Upper lobe of left lung (tissue), 6 donors: ENCODE data around the gene PSMC1. TPM values are rescaled to one million over a fixed set of nuclear protein-coding genes. Genes with fewer than 3 reads are reported as not detected.

Experiments
- ATAC-seq, 2 donors: fragments of 200-7000 bp; cut with Tn5 transposase; one replicate each; pipeline ENCODE4 v1.9.1; 2022; ENCODE audit warnings: mild to moderate bottlenecking in 2 of 2, moderate library complexity in 2 of 2; ENCODE audit not compliant: low FRiP score in 2 of 2
- DNase-seq, 2 donors: peaks; one replicate each; pipeline ENCODE4 v3.0.0-alpha.2; 2019 to 2020
- H3K27ac ChIP-seq, 4 donors: fragments of 200-600 bp; sonication (generic); one replicate each; pipeline ENCODE4 v1.5.1; 2016 to 2019
- H3K27me3 ChIP-seq, 4 donors: fragments of 200-600 bp; sonication (generic); one replicate each; pipeline ENCODE4 v1.5.1; 2017 to 2019
- H3K36me3 ChIP-seq, 4 donors: fragments of 200-600 bp; sonication (generic); one replicate each; pipeline ENCODE4 v1.5.1; 2016 to 2019
- H3K4me1 ChIP-seq, 4 donors: fragments of 200-600 bp; sonication (generic); one replicate each; pipeline ENCODE4 v1.5.1; 2018 to 2019
- H3K4me3 ChIP-seq, 4 donors: fragments of 200-600 bp; sonication (generic); one replicate each; pipeline ENCODE4 v1.5.1; 2017 to 2019; ENCODE audit warnings: mild to moderate bottlenecking in 2 of 4, moderate library complexity in 1 of 4
- H3K9me3 ChIP-seq, 4 donors: fragments of 200-600 bp; sonication (generic); one replicate each; pipeline ENCODE4 v1.5.1; 2018 to 2019
- EP300 ChIP-seq, 4 donors: sonication (generic); formaldehyde crosslinking; IDR thresholded peaks; one replicate each; pipeline ENCODE4 v1.5.1; 2017; ENCODE audit warnings: antibody characterized with exemption in 4 of 4, control low read depth in 2 of 4
- POLR2A ChIP-seq, 4 donors: fragments of 450-650 bp; IDR thresholded peaks; one replicate each; pipeline ENCODE4 v1.5.1; 2016 to 2017; ENCODE audit warnings: antibody characterized with exemption in 4 of 4, mild to moderate bottlenecking in 2 of 4
- POLR2AphosphoS5 ChIP-seq, 2 donors: sonication (generic); formaldehyde crosslinking; IDR thresholded peaks; one replicate each; pipeline ENCODE4 v1.5.1; 2017; ENCODE audit warnings: antibody characterized with exemption in 2 of 2
- WGBS, 2 donors: methylation state at CpG; one replicate each; pipeline ENCODE4 v1.1.5; 2017 to 2018; 5-methylcytosine and 5-hydroxymethylcytosine counted together
- total RNA-seq, 6 donors: library from RNA; depleted of rRNA in 4 of 6; stranded (reverse); fragments of >200 nt in 4 of 6; gene quantifications; one replicate each; pipeline versions ENCODE4 v1.1.0 to v1.2.1, GENCODE V29; 2016 to 2021
- TF ChIP-seq, protein P1 (sequence below), 6 experiments: fragments of 450-650 bp in 4 of 6; fragments of 200-600 bp in 2 of 6; sonication (generic) in 2 of 6; IDR thresholded peaks; one replicate each; pipeline ENCODE4 v1.5.1; 2016 to 2019; ENCODE audit warnings: antibody characterized with exemption in 6 of 6
- donor health status: DM: no; HTN: no; CAD: no; lungs with moderate emphysema.
- donor health status: DM: no; HTN: yes; CAD: no; lungs with severe emphysema.

The PSMC1 gene
- total RNA-seq, 6 donors from 2014 or later = 29.3 to 101 (median 72.7) TPM

DNA sequence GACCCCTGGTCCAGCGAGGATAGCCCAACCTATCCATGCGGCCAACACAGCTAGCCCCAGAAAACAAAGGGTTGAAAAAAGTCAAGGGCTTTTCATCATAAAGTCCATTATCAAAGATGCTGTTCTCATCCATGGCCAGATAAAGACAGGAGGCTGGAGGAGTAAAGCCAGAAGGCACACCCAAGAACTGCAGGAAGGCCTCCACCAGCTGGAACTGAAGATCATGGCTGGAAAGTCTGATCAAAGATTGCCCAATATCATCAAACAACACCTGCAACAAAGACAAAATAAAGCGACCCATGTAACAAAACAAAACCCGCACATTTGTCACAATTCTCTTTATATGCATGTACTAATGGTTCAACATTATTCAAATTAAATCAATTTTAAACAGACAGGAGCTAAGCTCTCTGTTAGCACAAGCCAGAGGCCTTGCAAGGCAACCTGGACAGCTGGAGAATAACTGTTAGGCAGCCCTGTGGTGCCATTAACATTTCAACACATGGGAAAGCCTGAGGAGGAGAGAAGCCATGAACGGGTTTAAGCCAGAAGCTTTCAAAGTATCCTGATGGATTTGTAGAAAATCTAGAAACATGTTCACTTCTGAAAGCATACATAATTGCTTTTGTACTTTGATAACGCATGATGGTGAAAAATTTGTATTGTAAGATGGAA is 34.1 kb downstream of the PSMC1 start:
- Histone ChIP-seq H3K36me3 (peaks cover 23 to 85% (median 49%) of the 10 kb centered on the region in 4 donors), H3K27me3 (no peaks in the 10 kb centered on the region), H3K27ac (no peak overlapping the region), H3K9me3 (no peaks in the 10 kb centered on the region), H3K4me1 (peaks cover 0 to 8% (median 3%) of the 10 kb centered on the region in 4 donors), H3K4me3 (no peak overlapping the region)
- no peak for ATAC-seq
- 91 to 95% methylated on average over 6 of the region's 6 CpGs for WGBS, 2 donors
- no peak for DNase-seq
- no peak for TF ChIP-seq POLR2A (IDR thresholded peaks at IDR 0.05)
- no peak for TF ChIP-seq EP300 (IDR thresholded peaks at IDR 0.05)
- no peak for TF ChIP-seq POLR2AphosphoS5 (IDR thresholded peaks at IDR 0.05)
- TF ChIP-seq, protein P1, sequence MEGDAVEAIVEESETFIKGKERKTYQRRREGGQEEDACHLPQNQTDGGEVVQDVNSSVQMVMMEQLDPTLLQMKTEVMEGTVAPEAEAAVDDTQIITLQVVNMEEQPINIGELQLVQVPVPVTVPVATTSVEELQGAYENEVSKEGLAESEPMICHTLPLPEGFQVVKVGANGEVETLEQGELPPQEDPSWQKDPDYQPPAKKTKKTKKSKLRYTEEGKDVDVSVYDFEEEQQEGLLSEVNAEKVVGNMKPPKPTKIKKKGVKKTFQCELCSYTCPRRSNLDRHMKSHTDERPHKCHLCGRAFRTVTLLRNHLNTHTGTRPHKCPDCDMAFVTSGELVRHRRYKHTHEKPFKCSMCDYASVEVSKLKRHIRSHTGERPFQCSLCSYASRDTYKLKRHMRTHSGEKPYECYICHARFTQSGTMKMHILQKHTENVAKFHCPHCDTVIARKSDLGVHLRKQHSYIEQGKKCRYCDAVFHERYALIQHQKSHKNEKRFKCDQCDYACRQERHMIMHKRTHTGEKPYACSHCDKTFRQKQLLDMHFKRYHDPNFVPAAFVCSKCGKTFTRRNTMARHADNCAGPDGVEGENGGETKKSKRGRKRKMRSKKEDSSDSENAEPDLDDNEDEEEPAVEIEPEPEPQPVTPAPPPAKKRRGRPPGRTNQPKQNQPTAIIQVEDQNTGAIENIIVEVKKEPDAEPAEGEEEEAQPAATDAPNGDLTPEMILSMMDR (IDR thresholded peaks at IDR 0.05) = no peak

DNA sequence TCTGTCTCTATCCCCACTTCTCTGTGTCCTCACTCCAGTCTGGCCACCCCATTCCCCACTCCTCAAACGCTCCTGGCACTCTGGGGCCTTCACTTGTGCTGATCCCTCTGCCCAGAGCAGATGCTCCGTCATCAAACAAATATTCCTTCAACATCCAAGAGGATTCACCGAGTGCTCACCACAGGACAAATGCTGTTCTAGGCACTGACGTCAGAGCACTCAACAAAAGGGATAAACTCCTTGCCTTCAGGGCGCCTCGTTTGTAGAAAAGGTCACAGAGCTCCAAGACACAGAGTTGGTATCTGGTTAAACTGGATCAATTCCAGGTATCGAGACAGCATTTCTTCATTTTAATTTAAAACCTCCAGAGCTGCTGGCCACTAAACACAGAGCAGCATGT is 35.3 kb downstream of the PSMC1 start:
- Histone ChIP-seq H3K27me3 (no peaks in the 10 kb centered on the region), H3K9me3 (no peaks in the 10 kb centered on the region), H3K4me1 (peaks cover 0 to 8% (median 3%) of the 10 kb centered on the region in 4 donors), H3K36me3 (peaks cover 16 to 86% (median 47%) of the 10 kb centered on the region in 4 donors), H3K27ac (no peak overlapping the region), H3K4me3 (no peak overlapping the region)
- no peak for DNase-seq
- ATAC-seq = no peak
- 91 to 95% methylated on average over 7 of the region's 7 CpGs for WGBS, 2 donors
- TF ChIP-seq POLR2AphosphoS5 (IDR thresholded peaks at IDR 0.05) (no peak), POLR2A (IDR thresholded peaks at IDR 0.05) (no peak), EP300 (IDR thresholded peaks at IDR 0.05) (no peak)
- TF ChIP-seq, protein P1 (IDR thresholded peaks at IDR 0.05) = no peak

DNA sequence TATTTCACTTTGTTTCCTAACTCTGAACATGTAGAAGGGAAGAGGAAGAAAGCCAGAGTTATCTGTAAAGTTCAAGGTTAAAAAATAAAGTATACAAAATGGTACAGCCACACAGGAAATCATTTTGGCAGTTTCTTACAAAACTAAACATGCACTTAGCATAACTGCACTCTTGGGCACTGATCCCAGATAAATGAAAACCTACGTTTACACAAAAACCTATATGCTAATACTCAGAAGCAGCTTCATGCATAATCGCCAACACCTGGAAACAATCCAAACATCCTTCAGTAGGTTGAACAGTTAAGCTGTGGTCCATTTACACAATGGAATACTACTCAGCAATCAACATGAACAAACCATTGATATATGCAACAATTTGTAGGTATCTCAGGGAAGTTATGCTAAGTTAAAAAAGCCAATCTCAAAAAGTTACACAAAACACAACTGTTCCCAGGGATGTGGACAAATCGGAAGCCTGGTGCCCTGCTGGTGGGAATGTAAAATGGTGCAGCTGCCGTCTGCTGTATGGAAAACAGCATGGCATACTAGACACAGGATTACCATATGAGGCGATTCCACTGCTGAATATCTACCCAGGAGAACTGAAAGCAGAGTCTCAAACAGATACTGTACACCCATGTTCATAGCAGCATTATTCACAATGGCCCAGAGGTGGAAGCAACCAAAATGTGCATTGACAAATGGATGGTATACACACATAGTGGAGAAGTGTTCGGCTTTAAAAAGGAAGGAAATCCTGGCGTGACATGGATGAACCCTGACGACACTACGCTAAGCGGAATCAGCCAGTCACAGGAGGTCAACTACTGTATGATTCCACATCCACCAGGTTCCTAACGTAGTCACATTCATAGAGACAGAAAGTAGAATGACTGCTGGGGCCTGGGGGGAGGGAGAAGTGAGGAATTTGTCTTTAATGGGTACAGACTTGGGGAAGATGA is 37.7 kb downstream of the PSMC1 start:
- 85 to 86% methylated on average over 11 of the region's 11 CpGs for WGBS, 2 donors
- ATAC-seq (no peak), DNase-seq (no peak)
- Histone ChIP-seq H3K27me3 (no peaks in the 10 kb centered on the region), H3K36me3 (peaks cover 4 to 79% (median 33%) of the 10 kb centered on the region in 4 donors), H3K4me3 (no peak overlapping the region), H3K4me1 (peaks cover 0 to 2% (median under 1%) of the 10 kb centered on the region in 4 donors), H3K9me3 (no peaks in the 10 kb centered on the region), H3K27ac (no peak overlapping the region)
- TF ChIP-seq POLR2AphosphoS5 (IDR thresholded peaks at IDR 0.05) (no peak), EP300 (IDR thresholded peaks at IDR 0.05) (no peak), POLR2A (IDR thresholded peaks at IDR 0.05) (no peak)
- TF ChIP-seq, protein P1 (IDR thresholded peaks at IDR 0.05) = no peak

DNA sequence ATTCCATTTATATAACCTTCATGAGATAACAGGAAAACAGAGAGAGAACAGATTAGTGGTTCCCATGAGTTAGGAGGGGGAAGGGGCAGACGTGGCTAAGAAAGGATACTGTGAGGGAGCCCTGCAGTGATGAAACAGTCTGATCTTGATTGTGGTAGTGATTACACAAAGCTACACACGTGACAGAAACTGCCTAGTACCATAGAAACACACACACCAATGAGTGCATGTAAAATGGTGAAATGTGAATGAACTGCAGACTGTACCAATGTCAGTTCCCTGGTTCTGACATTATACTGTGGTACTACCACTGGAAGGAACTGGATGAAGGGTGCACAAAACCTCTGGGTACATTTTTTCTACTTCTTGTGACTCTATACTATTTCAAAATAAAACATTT is 38.5 kb downstream of the PSMC1 start:
- ATAC-seq (peak; percentile 53 to 54), DNase-seq (no peak)
- TF ChIP-seq POLR2AphosphoS5 (IDR thresholded peaks at IDR 0.05) = peak in 1 of 2 donors; percentile 39
- TF ChIP-seq, protein P1 (IDR thresholded peaks at IDR 0.05) = no peak
- Histone ChIP-seq H3K36me3 (peaks cover 4 to 72% (median 33%) of the 10 kb centered on the region in 4 donors), H3K4me1 (no peaks in the 10 kb centered on the region), H3K27me3 (no peaks in the 10 kb centered on the region), H3K4me3 (no peak overlapping the region), H3K27ac (no peak overlapping the region), H3K9me3 (no peaks in the 10 kb centered on the region)
- WGBS, 2 donors = 60 to 66% methylated on average over 2 of the region's 2 CpGs
